ENCODE data around the gene ERG. TPM values are rescaled to one million over a fixed set of nuclear protein-coding genes. Genes with fewer than 3 reads are reported as not detected.

ERG gene
- total RNA-seq, 4 donors from 2014 or later, result 4.6 to 7.0 (median 5.1) TPM

- H3K27me3 ChIP-seq, result no peaks in the 10 kb centered on the region
- no peaks in the 10 kb centered on the region for H3K9me3 ChIP-seq
- no peak overlapping the region for H3K27ac ChIP-seq
- no peak overlapping the region for H3K4me3 ChIP-seq
- no peak for TF ChIP-seq POLR2A (IDR thresholded peaks at IDR 0.05)
- TF ChIP-seq CTCF (IDR thresholded peaks at IDR 0.05 in 4 of 5, conservative IDR thresholded peaks at IDR 0.05 in 1 of 5), result no peak
- ATAC-seq, result no peak
- peaks cover 0 to 4% of the 10 kb centered on the region in 2 donors for H3K4me1 ChIP-seq
- in situ Hi-C loops (cut with MboI; ENCODE audit: low sequenced_read_pairs in 4 of 4), result no loop called here
- intact Hi-C loops (cut with DNase I; ENCODE audit: low total_unique reads), result no loop called here
- H3K36me3 ChIP-seq, result no peaks in the 10 kb centered on the region
- DNase-seq, result no peak
Measured at GRCh38 chr21:38444691-38445090, 53.6 kb downstream of the ERG start.

GRCh38 chr21:38443110-38443509 is 55.2 kb downstream of the ERG start:
- H3K4me3 ChIP-seq, result no peak overlapping the region
- no peak for TF ChIP-seq POLR2A (IDR thresholded peaks at IDR 0.05)
- TF ChIP-seq CTCF (IDR thresholded peaks at IDR 0.05 in 4 of 5, conservative IDR thresholded peaks at IDR 0.05 in 1 of 5), result no peak
- H3K4me1 ChIP-seq, result no peaks in the 10 kb centered on the region
- ATAC-seq (no peak), DNase-seq (no peak)
- intact Hi-C loops (cut with DNase I; ENCODE audit: low total_unique reads) (no loop called here), in situ Hi-C loops (cut with MboI; ENCODE audit: low sequenced_read_pairs in 4 of 4) (no loop called here)
- no peaks in the 10 kb centered on the region for H3K36me3 ChIP-seq
- no peak overlapping the region for H3K27ac ChIP-seq
- H3K9me3 ChIP-seq, result no peaks in the 10 kb centered on the region
- no peaks in the 10 kb centered on the region for H3K27me3 ChIP-seq

- Histone ChIP-seq H3K4me3 (no peak overlapping the region), H3K4me1 (no peaks in the 10 kb centered on the region), H3K9me3 (no peaks in the 10 kb centered on the region), H3K27ac (no peak overlapping the region), H3K36me3 (no peaks in the 10 kb centered on the region), H3K27me3 (no peaks in the 10 kb centered on the region)
- TF ChIP-seq POLR2A (IDR thresholded peaks at IDR 0.05) (no peak), CTCF (IDR thresholded peaks at IDR 0.05 in 4 of 5, conservative IDR thresholded peaks at IDR 0.05 in 1 of 5) (no peak)
- intact Hi-C loops (cut with DNase I; ENCODE audit: low total_unique reads) (no loop called here), in situ Hi-C loops (cut with MboI; ENCODE audit: low sequenced_read_pairs in 4 of 4) (no loop called here)
- ATAC-seq (no peak), DNase-seq (no peak)
Measured at GRCh38 chr21:38441153-38441552, 57.1 kb downstream of the ERG start.

GRCh38 chr21:38440746-38441145 is 57.5 kb downstream of the ERG start:
- Histone ChIP-seq H3K9me3 (no peaks in the 10 kb centered on the region), H3K4me3 (no peak overlapping the region), H3K27ac (no peak overlapping the region), H3K4me1 (no peaks in the 10 kb centered on the region), H3K36me3 (no peaks in the 10 kb centered on the region), H3K27me3 (no peaks in the 10 kb centered on the region)
- ATAC-seq, result no peak
- no peak for TF ChIP-seq POLR2A (IDR thresholded peaks at IDR 0.05)
- TF ChIP-seq CTCF (IDR thresholded peaks at IDR 0.05 in 4 of 5, conservative IDR thresholded peaks at IDR 0.05 in 1 of 5), result no peak
- in situ Hi-C loops (cut with MboI; ENCODE audit: low sequenced_read_pairs in 4 of 4) (no loop called here), intact Hi-C loops (cut with DNase I; ENCODE audit: low total_unique reads) (no loop called here)
- DNase-seq, result no peak

GRCh38 chr21:38439957-38440356 is 58.3 kb downstream of the ERG start:
- DNase-seq, result no peak
- TF ChIP-seq POLR2A (IDR thresholded peaks at IDR 0.05) (no peak), CTCF (IDR thresholded peaks at IDR 0.05 in 4 of 5, conservative IDR thresholded peaks at IDR 0.05 in 1 of 5) (no peak)
- Histone ChIP-seq H3K4me3 (no peak overlapping the region), H3K27ac (no peak overlapping the region), H3K4me1 (peaks cover 4 to 7% of the 10 kb centered on the region in 2 donors), H3K9me3 (no peaks in the 10 kb centered on the region), H3K27me3 (no peaks in the 10 kb centered on the region), H3K36me3 (no peaks in the 10 kb centered on the region)
- in situ Hi-C loops (cut with MboI; ENCODE audit: low sequenced_read_pairs in 4 of 4) (no loop called here), intact Hi-C loops (cut with DNase I; ENCODE audit: low total_unique reads) (no loop called here)
- no peak for ATAC-seq
